GM18909 (cell line): Measurements from ENCODE around the gene SMIM27.

Experiments used
- ATAC-seq: cut with Tn5 transposase; IDR thresholded peaks from one replicate; pipeline ENCODE4 v1.9.1; 2021; ENCODE audit warnings: mild to moderate bottlenecking; ENCODE audit not compliant: unreplicated experiment, poor library complexity

The SMIM27 gene

GRCh38 chr9:32554107-32554506, 2.0 kb downstream of the SMIM27 start:
- no peak for ATAC-seq

- ATAC-seq = no peak
These were observed 2.5 kb downstream of the SMIM27 start for GRCh38 chr9:32554591-32554990.

DNA sequence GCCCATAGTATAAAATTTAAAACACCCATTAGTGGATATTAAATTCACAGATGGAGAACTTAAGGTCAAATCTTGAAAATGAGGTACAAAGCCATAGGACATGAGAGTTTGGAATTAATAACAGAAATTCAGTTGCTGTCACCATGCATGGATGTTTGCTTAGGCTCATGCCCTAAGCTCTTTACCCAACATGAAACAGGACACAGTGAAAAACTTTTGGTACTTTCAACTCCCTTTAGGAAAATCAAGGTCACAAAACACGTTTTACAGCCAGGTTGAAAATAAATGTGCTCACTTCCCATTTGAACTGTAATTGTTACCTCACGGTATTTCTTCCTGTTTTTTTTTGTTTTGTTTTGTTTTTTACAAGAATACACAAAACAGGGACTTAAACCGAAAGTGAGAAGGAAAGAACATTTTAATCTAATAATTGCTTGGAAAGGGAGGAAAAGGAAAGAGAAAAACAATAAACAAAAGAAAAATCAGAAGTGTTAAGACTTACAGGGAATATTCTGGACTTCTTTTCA, 6.3 kb downstream of the SMIM27 start:
- ATAC-seq = no peak

DNA sequence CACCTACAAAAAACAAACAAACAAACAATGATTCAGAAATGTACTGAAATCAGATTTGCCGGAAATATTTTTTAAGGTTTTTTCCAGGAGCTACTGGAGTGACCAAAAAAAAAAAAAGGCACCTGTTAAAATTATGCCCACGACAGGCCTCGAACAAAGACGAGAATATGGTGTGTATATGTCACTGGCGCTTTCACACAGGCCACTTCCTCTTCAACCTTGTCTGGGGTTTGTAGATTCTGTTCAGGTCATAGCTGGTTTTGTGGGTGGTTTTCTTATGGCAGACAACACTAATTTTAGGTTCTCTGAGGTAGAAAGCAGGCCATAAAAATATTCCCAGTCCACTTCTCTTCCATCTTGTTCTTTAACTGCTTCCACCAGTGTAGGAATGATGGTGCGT, 13.8 kb downstream of the SMIM27 start:
- ATAC-seq = no peak

GRCh38 chr9:32566770-32567169, 14.6 kb downstream of the SMIM27 start:
- no peak for ATAC-seq

GRCh38 chr9:32570262-32570661, 18.1 kb downstream of the SMIM27 start:
- no peak for ATAC-seq

DNA sequence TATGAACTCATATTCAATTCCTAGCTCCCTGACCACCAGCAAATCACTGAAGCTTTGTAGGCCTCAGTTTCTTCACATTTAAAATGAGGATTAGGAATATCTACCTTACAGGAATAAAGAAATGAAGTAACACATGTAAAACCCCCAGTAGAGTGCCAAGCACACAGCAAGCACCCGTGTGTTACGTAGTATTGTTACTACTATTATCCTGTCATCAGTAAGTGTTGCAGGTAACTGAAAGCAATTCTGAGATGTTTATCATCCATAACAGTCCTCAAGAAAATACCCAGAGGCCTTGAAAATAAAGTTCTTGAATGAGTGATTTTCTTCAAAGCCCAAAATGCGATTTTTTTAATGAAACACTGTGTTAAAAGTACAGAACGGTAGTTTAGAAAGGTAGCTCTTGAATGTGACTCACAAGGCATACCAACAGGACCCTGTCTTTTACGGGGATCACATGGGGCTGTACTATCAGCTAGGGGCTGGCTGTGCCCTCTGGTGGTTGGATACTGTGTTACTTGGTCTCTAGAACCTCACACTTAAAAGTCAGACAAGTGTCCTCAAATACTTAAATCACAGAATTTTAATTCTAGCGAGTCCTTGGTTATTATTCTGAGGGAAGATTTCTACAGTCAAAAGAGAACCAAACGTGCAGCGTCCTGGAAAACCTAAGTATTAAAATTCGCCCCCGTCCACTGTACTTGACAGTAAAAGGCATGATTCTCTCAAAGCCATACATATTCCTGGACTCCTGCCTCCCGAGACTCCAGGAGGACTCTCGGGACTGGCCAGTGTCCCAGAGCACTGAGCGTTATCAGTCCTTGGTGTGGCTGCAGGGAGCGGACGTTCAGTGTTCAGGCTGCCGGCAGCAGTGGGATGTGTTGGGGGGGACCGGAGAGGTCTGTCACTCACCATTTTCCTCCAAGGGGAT, 20.1 kb downstream of the SMIM27 start:
- peak; percentile 93 for ATAC-seq

- peak; percentile 86 for ATAC-seq
These were observed 20.9 kb downstream of the SMIM27 start, which contains the start of gene NDUFB6 for GRCh38 chr9:32572900-32573523. Gene NDUFB6 (minus strand): TSS chr9:32573159. CDS start chr9:32573060, 99 bp downstream.

DNA sequence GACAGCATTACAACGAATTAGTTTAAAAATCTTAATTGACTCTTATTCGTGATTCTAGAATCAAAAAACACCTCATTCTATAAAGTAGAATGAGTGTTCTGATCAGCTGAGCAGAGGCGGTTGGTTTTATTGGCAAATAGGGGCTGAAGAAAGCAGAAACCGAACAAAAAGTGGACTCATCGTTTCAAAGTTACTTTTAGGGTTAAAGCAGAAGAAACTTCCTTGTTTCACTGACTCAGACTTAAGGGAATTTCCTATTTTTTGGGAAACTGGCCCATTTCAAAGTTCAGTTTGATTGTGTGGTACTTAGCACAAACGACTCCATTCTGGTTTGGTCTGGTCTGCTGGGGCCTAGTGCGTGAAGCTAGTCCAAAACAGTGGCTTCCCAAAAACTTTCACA, 21.7 kb downstream of the SMIM27 start:
- no peak for ATAC-seq

DNA sequence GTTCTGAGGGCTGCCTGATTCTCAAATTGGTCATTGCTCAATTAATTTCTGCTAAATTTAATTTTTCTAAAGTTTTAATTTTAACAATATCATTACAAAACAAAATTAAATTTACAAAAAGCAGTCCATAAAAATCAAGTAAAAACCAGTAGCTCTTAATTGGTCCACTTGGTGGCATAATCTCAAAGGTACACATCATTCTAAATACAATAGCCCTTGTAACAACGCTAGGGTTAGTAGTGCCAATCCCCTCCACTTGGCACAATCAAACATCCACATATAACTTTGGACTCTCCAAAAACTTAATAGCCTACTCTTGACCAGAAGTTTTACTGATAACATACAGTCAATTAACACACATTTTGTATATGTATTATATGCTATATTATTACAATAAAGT, 22.7 kb downstream of the SMIM27 start:
- no peak for ATAC-seq

DNA sequence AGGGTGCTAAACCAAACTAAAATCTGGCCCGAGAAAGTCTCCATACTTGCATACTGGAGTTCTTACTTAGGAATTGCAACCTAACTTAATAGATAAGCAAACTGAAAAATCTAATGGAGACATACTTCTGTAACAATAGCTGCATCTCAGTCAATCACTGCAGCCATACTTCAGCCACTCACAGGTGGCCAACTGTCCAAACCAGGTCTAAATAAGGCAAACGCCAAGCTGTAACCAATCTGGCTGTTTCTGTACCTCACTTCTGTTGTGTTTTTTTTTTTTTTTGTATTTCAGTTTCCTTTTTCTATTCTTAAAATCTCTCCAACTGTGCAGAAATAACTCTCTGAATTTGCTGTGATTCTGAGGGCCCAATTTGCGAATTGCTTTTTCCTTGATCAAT, 25.2 kb downstream of the SMIM27 start:
- no peak for ATAC-seq

- no peak for ATAC-seq
These were observed 26.8 kb downstream of the SMIM27 start for GRCh38 chr9:32578976-32579375.

DNA sequence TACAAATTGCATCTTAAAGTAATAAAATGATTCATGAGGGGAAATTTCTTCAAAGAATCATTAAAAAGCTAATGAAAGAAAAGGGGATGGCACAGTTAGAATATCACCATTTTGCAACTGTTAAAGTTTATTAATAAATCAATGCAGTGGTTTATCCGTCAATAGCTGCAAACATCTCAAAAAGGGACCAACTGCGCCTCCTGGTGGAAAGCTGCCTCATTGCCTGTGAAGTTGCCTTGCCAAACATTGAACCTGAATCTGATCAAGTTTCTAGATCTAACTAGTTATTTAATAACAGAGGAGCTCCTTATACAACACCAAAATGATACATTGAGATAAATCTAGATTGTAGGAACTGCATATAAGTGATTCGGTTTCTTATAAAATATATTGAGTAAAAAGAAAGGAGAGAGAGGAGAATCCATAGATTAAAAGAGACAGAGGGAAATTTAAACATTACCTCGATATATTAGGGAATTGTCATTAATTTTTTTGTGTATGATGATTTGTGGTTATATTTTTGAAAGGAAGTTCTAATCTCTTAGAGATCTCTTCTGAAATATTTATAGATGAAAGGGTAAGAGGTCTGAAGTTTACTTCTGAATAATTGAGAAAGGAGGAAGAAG, 27.7 kb downstream of the SMIM27 start:
- no peak for ATAC-seq

GRCh38 chr9:32580631-32581300, 28.6 kb downstream of the SMIM27 start:
- no peak for ATAC-seq

DNA sequence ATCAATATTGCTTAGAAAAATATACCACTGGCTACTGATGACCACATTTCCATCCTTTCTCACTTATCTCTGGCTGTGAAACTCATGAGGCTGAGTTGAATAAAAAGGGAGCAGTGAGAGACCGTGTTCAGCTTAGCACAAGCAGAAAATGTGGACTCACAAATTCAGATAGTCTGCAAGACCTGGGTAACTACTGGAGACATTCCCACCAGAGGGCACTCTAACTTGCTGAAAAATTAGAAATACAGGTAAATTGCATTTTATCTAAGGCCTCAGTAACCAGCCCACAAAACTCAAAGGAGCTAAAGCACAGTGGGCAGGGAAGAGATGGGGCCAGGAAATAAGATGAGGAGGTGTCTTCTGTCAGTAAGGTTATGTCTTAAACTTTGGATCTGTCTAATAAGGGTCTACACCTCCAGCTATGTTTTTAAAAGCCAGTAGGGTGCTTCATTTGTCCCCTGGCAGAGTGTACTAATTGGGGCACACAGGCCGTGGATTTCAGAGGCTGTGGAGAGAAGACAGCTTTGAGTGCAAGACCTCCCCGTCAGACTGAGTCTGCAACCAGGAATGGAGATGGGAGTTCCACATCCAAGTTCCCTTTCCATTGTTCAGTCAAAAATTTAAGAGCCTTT, 29.5 kb downstream of the SMIM27 start:
- ATAC-seq = peak; percentile 50

- no peak for ATAC-seq
These were observed 32.7 kb downstream of the SMIM27 start for GRCh38 chr9:32584784-32585183.

- ATAC-seq = peak; percentile 61
These were observed 35.8 kb downstream of the SMIM27 start for GRCh38 chr9:32587901-32588300.

DNA sequence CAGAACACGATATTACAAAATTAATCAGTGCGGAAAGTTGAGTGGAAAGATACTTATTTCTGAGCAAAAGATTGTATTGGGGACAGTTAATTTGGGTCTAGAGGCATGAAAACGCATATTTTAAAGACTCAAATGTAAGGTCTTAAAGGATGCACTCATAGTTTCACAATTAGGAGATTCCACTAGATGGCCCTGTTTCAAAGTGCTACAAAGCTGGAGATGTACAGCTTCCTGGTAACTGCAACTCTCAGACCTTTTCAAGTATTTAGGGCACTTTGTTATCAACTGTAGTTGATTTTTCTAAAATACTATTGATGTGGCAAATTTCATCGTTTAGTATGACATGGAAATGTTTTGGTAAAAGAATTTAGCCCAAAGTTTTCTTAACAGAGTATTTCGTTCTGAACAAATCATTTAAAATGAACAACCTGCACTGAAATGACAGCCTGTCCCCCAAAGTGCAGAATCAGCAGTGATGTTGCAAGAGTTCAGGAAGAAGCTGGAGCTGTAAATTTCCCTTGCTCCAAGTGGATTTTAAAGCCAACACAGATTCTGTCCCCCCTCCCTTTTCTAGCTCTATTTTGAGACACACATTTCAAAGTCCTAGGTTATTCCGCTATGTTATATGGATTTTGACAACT, 37.1 kb downstream of the SMIM27 start:
- ATAC-seq = no peak

DNA sequence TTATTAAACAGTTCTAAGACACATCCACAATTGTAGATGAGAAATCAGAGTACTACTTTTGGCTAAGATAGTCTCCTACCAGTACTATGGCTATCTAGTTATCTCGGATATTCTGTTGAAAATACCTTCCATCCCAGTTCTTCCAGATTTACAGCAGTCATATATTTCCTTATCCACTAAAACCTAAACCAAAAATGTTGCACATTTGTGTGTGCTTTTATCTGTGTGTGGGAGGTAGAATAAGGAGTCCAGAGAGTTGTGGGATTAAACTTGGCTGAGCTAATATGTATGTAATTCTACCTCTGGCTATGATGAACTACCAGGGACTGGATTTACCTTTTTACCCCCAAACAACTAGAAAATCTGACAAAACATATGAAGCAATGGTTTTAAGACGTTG, 38.3 kb downstream of the SMIM27 start:
- no peak for ATAC-seq
